Fibroblast of skin of back (primary cell): ENCODE results near the gene AKT3.
"Not testable (repeated sequence)": the region's sequence is repeated elsewhere in the genome, so short reads cannot be mapped to it uniquely, and the experiment has no call there.

Source experiments
- DNase-seq: peaks from one replicate; pipeline ENCODE4 v3.0.0-alpha.2; 2013

The AKT3 gene

GRCh38 chr1:243841507-243841906, 8.5 kb downstream of the AKT3 start:
- DNase-seq: peak; percentile 79

GRCh38 chr1:243837907-243838535, 12.0 kb downstream of the AKT3 start:
- DNase-seq: no peak

GRCh38 chr1:243834130-243834529, 15.9 kb downstream of the AKT3 start:
- DNase-seq: no peak

- DNase-seq: no peak
These were observed 18.6 kb downstream of the AKT3 start for GRCh38 chr1:243831463-243831862.

- DNase-seq: no peak
These were observed 22.8 kb downstream of the AKT3 start for GRCh38 chr1:243827206-243827605.

- not testable (repeated sequence) for DNase-seq
These were observed 25.1 kb downstream of the AKT3 start for GRCh38 chr1:243824907-243825306.

- no peak for DNase-seq
These were observed 28.8 kb downstream of the AKT3 start for GRCh38 chr1:243821177-243821680.

GRCh38 chr1:243819438-243819839, 30.6 kb downstream of the AKT3 start:
- DNase-seq: no peak

GRCh38 chr1:243818978-243819377, 31.1 kb downstream of the AKT3 start:
- no peak for DNase-seq

GRCh38 chr1:243814718-243815117, 35.3 kb downstream of the AKT3 start:
- no peak for DNase-seq

- DNase-seq: not testable (repeated sequence)
These were observed 42.7 kb downstream of the AKT3 start for GRCh38 chr1:243807346-243807745.

- DNase-seq: no peak
These were observed 43.7 kb downstream of the AKT3 start for GRCh38 chr1:243806310-243806709.

GRCh38 chr1:243802736-243803135, 47.3 kb downstream of the AKT3 start:
- DNase-seq: no peak

GRCh38 chr1:243801378-243801777, 48.7 kb downstream of the AKT3 start:
- DNase-seq: no peak

- no peak for DNase-seq
These were observed 50.1 kb downstream of the AKT3 start for GRCh38 chr1:243799908-243800307.

- peak; percentile 97 for DNase-seq
These were observed 51.3 kb downstream of the AKT3 start for GRCh38 chr1:243798726-243799125.

GRCh38 chr1:243796016-243796415, 54.0 kb downstream of the AKT3 start:
- DNase-seq: no peak

GRCh38 chr1:243793298-243793697, 56.7 kb downstream of the AKT3 start:
- DNase-seq: no peak

GRCh38 chr1:243792891-243793290, 57.2 kb downstream of the AKT3 start:
- no peak for DNase-seq

GRCh38 chr1:243792401-243792800, 57.6 kb downstream of the AKT3 start:
- DNase-seq: no peak

- DNase-seq: no peak
These were observed 58.3 kb downstream of the AKT3 start for GRCh38 chr1:243791586-243792267.

- no peak for DNase-seq
These were observed 59.6 kb downstream of the AKT3 start for GRCh38 chr1:243790404-243790803.

- no peak for DNase-seq
These were observed 63.5 kb downstream of the AKT3 start for GRCh38 chr1:243786531-243786930.

GRCh38 chr1:243784506-243784905, 65.5 kb downstream of the AKT3 start:
- DNase-seq: no peak
